Fibroblast of lung (primary cell): ENCODE results near the gene BAG1. TPM values are rescaled to one million over a fixed set of nuclear protein-coding genes. Genes with fewer than 3 reads are reported as not detected.

Experiments
- DNase-seq, 2 donors: peaks; one replicate each; pipeline versions ENCODE4 v3.0.0 to v3.0.0-alpha.2; 2010; ENCODE audit warnings: low read depth in 2 of 2
- H2AFZ ChIP-seq: 2 replicates; pipeline ENCODE4 v1.5.1; 2012; ENCODE audit warnings: low read length, control low read depth, inconsistent platforms
- H3K27ac ChIP-seq: 2 replicates; pipeline ENCODE4 v1.5.1; 2011; ENCODE audit warnings: low read length, control low read depth; ENCODE audit not compliant: insufficient read depth
- H3K27me3 ChIP-seq: 2 replicates; pipeline ENCODE4 v1.5.1; 2011; ENCODE audit warnings: mild to moderate bottlenecking, low read length; ENCODE audit not compliant: control insufficient read depth, insufficient read depth
- H3K36me3 ChIP-seq: 2 replicates; pipeline ENCODE4 v1.5.1; 2011; ENCODE audit warnings: low read length; ENCODE audit not compliant: control insufficient read depth, insufficient read depth
- H3K4me1 ChIP-seq: 2 replicates; pipeline ENCODE4 v1.5.1; 2011; ENCODE audit warnings: low read length; ENCODE audit not compliant: control insufficient read depth, insufficient read depth; ENCODE audit errors: extremely low read depth
- H3K4me2 ChIP-seq: 2 replicates; pipeline ENCODE4 v1.5.1; 2011; ENCODE audit warnings: low read length, control low read depth; ENCODE audit not compliant: insufficient read depth; ENCODE audit errors: extremely low read depth
- H3K4me3 ChIP-seq, 4 experiments: fragments of 200-600 bp in 1 of 4; sonication (generic) in 1 of 4; replicated peaks in 1 of 4; 2 replicates each; pipeline ENCODE4 v1.5.1; 2011 to 2016; ENCODE audit warnings: low read length in 4 of 4, low read depth in 3 of 4, mild to moderate bottlenecking in 3 of 4, control low read depth in 2 of 4, inconsistent platforms in 1 of 4, mixed read lengths in 1 of 4; ENCODE audit not compliant: insufficient read depth in 1 of 4; ENCODE audit errors: control extremely low read depth in 1 of 4
- H3K79me2 ChIP-seq: 2 replicates; pipeline ENCODE4 v1.5.1; 2012; ENCODE audit warnings: mild to moderate bottlenecking, low read length, inconsistent platforms; ENCODE audit not compliant: control insufficient read depth, insufficient read depth
- H3K9ac ChIP-seq: 2 replicates; pipeline ENCODE4 v1.5.1; 2011; ENCODE audit warnings: mild to moderate bottlenecking, low read length, control low read depth; ENCODE audit not compliant: insufficient read depth
- H3K9me3 ChIP-seq: 2 replicates; pipeline ENCODE4 v1.5.1; 2012; ENCODE audit warnings: low read depth, low read length; ENCODE audit not compliant: control insufficient read depth, insufficient read depth
- H4K20me1 ChIP-seq: 2 replicates; pipeline ENCODE4 v1.5.1; 2011; ENCODE audit warnings: low read length; ENCODE audit not compliant: control insufficient read depth, insufficient read depth; ENCODE audit errors: extremely low read depth
- CTCF ChIP-seq, 2 donors: IDR thresholded peaks in 1 of 2; conservative IDR thresholded peaks in 1 of 2; 1 replicate in 1 of 2; 2 replicates in 1 of 2; pipeline ENCODE4 v1.5.1; 2011 to 2012; ENCODE audit warnings: low read length in 2 of 2, control low read depth in 1 of 2, inconsistent platforms in 1 of 2, low read depth in 1 of 2, mild to moderate bottlenecking in 1 of 2
- EZH2 ChIP-seq: IDR thresholded peaks from 2 replicates; pipeline ENCODE4 v1.5.1; 2012; ENCODE audit warnings: low read length, control low read depth, mild to moderate bottlenecking; ENCODE audit errors: missing control alignments
- polyA plus RNA-seq, 2 donors: library from polyadenylated mRNA; depleted of rRNA in 1 of 2; stranded (reverse) in 1 of 2; unstranded in 1 of 2; fragments of >200 nt; gene quantifications; 2 replicates each; pipeline ENCODE4 v1.2.1, GENCODE V29; 2011 to 2012; ENCODE audit warnings: missing spikeins in 1 of 2
- total RNA-seq: library from RNA; depleted of rRNA; stranded (reverse); fragments of >200 nt; gene quantifications from 2 replicates; pipeline ENCODE4 v1.2.1, GENCODE V29; 2014

The BAG1 gene
- total and polyA plus RNA-seq, 2 donors (not counting 1 experiment from before 2014, with no cell fraction given): 19.2 to 30.4 TPM

- no peak overlapping the region for H2AFZ ChIP-seq
- peak in 1 of 2 donors; percentile 58 for DNase-seq
- peaks cover 13% of the 10 kb centered on the region for H3K36me3 ChIP-seq
- H3K4me2 ChIP-seq: no peak overlapping the region
- no peaks in the 10 kb centered on the region for H4K20me1 ChIP-seq
- H3K4me1 ChIP-seq: no peaks in the 10 kb centered on the region
- no peak for TF ChIP-seq CTCF (conservative IDR thresholded peaks at IDR 0.05 in 1 of 2, IDR thresholded peaks at IDR 0.05 in 1 of 2; ENCODE audit: low read depth in 1 of 2, low read length in 2 of 2)
- TF ChIP-seq EZH2: no peak
- no peaks in the 10 kb centered on the region for H3K27me3 ChIP-seq
- no peaks in the 10 kb centered on the region for H3K9me3 ChIP-seq
- no peak overlapping the region for H3K9ac ChIP-seq
- H3K27ac ChIP-seq: no peak overlapping the region
- H3K4me3 ChIP-seq: no peak overlapping the region
- H3K79me2 ChIP-seq: no peaks in the 10 kb centered on the region
These were observed 14.0 kb downstream of the BAG1 start for GRCh38 chr9:33250458-33250995.

- no peak overlapping the region for H3K4me3 ChIP-seq
- H3K9me3 ChIP-seq: no peaks in the 10 kb centered on the region
- H2AFZ ChIP-seq: no peak overlapping the region
- no peak overlapping the region for H3K27ac ChIP-seq
- no peaks in the 10 kb centered on the region for H4K20me1 ChIP-seq
- H3K9ac ChIP-seq: no peak overlapping the region
- H3K79me2 ChIP-seq: no peaks in the 10 kb centered on the region
- H3K27me3 ChIP-seq: no peaks in the 10 kb centered on the region
- no peak for DNase-seq
- TF ChIP-seq EZH2 (no peak), CTCF (conservative IDR thresholded peaks at IDR 0.05 in 1 of 2, IDR thresholded peaks at IDR 0.05 in 1 of 2; ENCODE audit: low read depth in 1 of 2, low read length in 2 of 2) (no peak)
- H3K4me2 ChIP-seq: no peak overlapping the region
- H3K4me1 ChIP-seq: no peaks in the 10 kb centered on the region
- H3K36me3 ChIP-seq: peaks cover 10% of the 10 kb centered on the region
These were observed 14.5 kb downstream of the BAG1 start for GRCh38 chr9:33249983-33250382.

GRCh38 chr9:33249087-33249658, 15.3 kb downstream of the BAG1 start:
- H3K9me3 ChIP-seq: no peaks in the 10 kb centered on the region
- TF ChIP-seq EZH2 (no peak), CTCF (conservative IDR thresholded peaks at IDR 0.05 in 1 of 2, IDR thresholded peaks at IDR 0.05 in 1 of 2; ENCODE audit: low read depth in 1 of 2, low read length in 2 of 2) (no peak)
- no peaks in the 10 kb centered on the region for H3K79me2 ChIP-seq
- no peaks in the 10 kb centered on the region for H4K20me1 ChIP-seq
- H3K36me3 ChIP-seq: peaks cover 2% of the 10 kb centered on the region
- DNase-seq: no peak
- no peak overlapping the region for H3K27ac ChIP-seq
- H3K4me1 ChIP-seq: no peaks in the 10 kb centered on the region
- no peak overlapping the region for H3K4me2 ChIP-seq
- H2AFZ ChIP-seq: no peak overlapping the region
- no peaks in the 10 kb centered on the region for H3K27me3 ChIP-seq
- no peak overlapping the region for H3K9ac ChIP-seq
- H3K4me3 ChIP-seq: no peak overlapping the region
